Lung (tissue), 12 donors: ENCODE results near the gene FAM47E. TPM values are rescaled to one million over a fixed set of nuclear protein-coding genes. Genes with fewer than 3 reads are reported as not detected.
A peak's percentile ranks its signal among the peaks of the same experiment; 100 is the strongest.

Experiments
- ATAC-seq: fragments of 200-7000 bp; cut with Tn5 transposase; one replicate; pipeline ENCODE4 v1.9.1; 2020; ENCODE audit warnings: moderate number of reproducible peaks; ENCODE audit not compliant: insufficient read depth, low FRiP score
- DNase-seq, 3 donors: peaks; one replicate each; pipeline ENCODE4 v3.0.0-alpha.2; 2013 to 2017
- H3K27ac ChIP-seq, 2 donors: one replicate each; pipeline ENCODE4 v1.5.1; 2013; ENCODE audit warnings: mild to moderate bottlenecking in 2 of 2, moderate library complexity in 2 of 2, control low read depth in 1 of 2, inconsistent platforms in 1 of 2, low read depth in 1 of 2, low read length in 1 of 2
- H3K27me3 ChIP-seq, 3 donors: one replicate each; pipeline ENCODE4 v1.5.1; 2013; ENCODE audit warnings: low read length in 2 of 3; ENCODE audit not compliant: control insufficient read depth in 3 of 3, insufficient read depth in 3 of 3
- H3K36me3 ChIP-seq, 4 donors: one replicate each; pipeline ENCODE4 v1.5.1; 2013; ENCODE audit warnings: low read length in 4 of 4, mild to moderate bottlenecking in 1 of 4, moderate library complexity in 1 of 4; ENCODE audit not compliant: control insufficient read depth in 4 of 4, insufficient read depth in 4 of 4
- H3K4me1 ChIP-seq, 5 donors: one replicate each; pipeline ENCODE4 v1.5.1; 2013; ENCODE audit warnings: low read length in 5 of 5, mild to moderate bottlenecking in 2 of 5, moderate library complexity in 1 of 5; ENCODE audit not compliant: control insufficient read depth in 5 of 5, insufficient read depth in 5 of 5
- H3K4me3 ChIP-seq: one replicate; pipeline ENCODE4 v1.5.1; 2013; ENCODE audit warnings: mild to moderate bottlenecking, control low read depth, moderate library complexity
- H3K9ac ChIP-seq, 2 donors: one replicate each; pipeline ENCODE4 v1.5.1; 2013; ENCODE audit warnings: low read length in 2 of 2, control low read depth in 1 of 2; ENCODE audit not compliant: insufficient read depth in 1 of 2
- H3K9me3 ChIP-seq, 4 donors: one replicate each; pipeline ENCODE4 v1.5.1; 2013; ENCODE audit warnings: low read length in 3 of 4, mild to moderate bottlenecking in 1 of 4, moderate library complexity in 1 of 4; ENCODE audit not compliant: control insufficient read depth in 4 of 4, insufficient read depth in 3 of 4
- WGBS, 2 donors: extraction: QIAGEN DNeasy Blood & Tissue Kit; methylation state at CpG; one replicate each; pipeline ENCODE4 v1.1.7; 2013; 5-methylcytosine and 5-hydroxymethylcytosine counted together
- polyA plus RNA-seq, 2 donors: library from polyadenylated mRNA; stranded (reverse); fragments of 200-250 nt; gene quantifications; one replicate each; pipeline ENCODE4 v1.2.1, GENCODE V29; 2013
- total RNA-seq, 2 donors: library from RNA; depleted of rRNA in 1 of 2; stranded (reverse); fragments of >200 nt in 1 of 2; gene quantifications; one replicate each; pipeline ENCODE4 v1.2.1, GENCODE V29; 2014 to 2021
- TF ChIP-seq, protein P1 (sequence below): IDR thresholded peaks from 2 replicates; pipeline ENCODE4 v1.5.1; 2012; ENCODE audit warnings: mild to moderate bottlenecking; ENCODE audit errors: control extremely low read depth, extremely low read depth
- donor health status: control.
- donor health status: control.
- donor health status: Bipolar disorder and iron deficiency.
- donor health status: healthy.
- donor health status: DM: yes; HTN: yes; CAD: no.

The FAM47E gene
- total and polyA plus RNA-seq, 4 donors: 4.4 to 10.7 (median 7.0) TPM

- Histone ChIP-seq H3K36me3 (no peaks in the 10 kb centered on the region), H3K27ac (no peak overlapping the region), H3K9ac (no peak overlapping the region), H3K27me3 (peaks cover 0 to 18% (median 11%) of the 10 kb centered on the region in 3 donors), H3K4me1 (peaks cover 0 to 1% (median 0%) of the 10 kb centered on the region in 5 donors), H3K9me3 (no peaks in the 10 kb centered on the region), H3K4me3 (no peak overlapping the region)
- WGBS, 2 donors: 59 to 68% methylated on average over 1 of the region's 1 CpG
- DNase-seq (peak in 1 of 3 donors; percentile 16), ATAC-seq (no peak)
- TF ChIP-seq, protein P1, sequence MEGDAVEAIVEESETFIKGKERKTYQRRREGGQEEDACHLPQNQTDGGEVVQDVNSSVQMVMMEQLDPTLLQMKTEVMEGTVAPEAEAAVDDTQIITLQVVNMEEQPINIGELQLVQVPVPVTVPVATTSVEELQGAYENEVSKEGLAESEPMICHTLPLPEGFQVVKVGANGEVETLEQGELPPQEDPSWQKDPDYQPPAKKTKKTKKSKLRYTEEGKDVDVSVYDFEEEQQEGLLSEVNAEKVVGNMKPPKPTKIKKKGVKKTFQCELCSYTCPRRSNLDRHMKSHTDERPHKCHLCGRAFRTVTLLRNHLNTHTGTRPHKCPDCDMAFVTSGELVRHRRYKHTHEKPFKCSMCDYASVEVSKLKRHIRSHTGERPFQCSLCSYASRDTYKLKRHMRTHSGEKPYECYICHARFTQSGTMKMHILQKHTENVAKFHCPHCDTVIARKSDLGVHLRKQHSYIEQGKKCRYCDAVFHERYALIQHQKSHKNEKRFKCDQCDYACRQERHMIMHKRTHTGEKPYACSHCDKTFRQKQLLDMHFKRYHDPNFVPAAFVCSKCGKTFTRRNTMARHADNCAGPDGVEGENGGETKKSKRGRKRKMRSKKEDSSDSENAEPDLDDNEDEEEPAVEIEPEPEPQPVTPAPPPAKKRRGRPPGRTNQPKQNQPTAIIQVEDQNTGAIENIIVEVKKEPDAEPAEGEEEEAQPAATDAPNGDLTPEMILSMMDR: no peak
Observed at GRCh38 chr4:76246025-76246424, 5.5 kb upstream of the FAM47E start.

GRCh38 chr4:76246852-76247251 lies 4.7 kb upstream of the FAM47E start:
- Histone ChIP-seq H3K4me1 (peaks cover 0 to 2% (median 0%) of the 10 kb centered on the region in 5 donors), H3K36me3 (no peaks in the 10 kb centered on the region), H3K4me3 (no peak overlapping the region), H3K9me3 (no peaks in the 10 kb centered on the region), H3K9ac (no peak overlapping the region), H3K27ac (no peak overlapping the region), H3K27me3 (peaks cover 0 to 22% (median 11%) of the 10 kb centered on the region in 3 donors)
- TF ChIP-seq, protein P1: no peak
- ATAC-seq (no peak), DNase-seq (no peak)

DNA sequence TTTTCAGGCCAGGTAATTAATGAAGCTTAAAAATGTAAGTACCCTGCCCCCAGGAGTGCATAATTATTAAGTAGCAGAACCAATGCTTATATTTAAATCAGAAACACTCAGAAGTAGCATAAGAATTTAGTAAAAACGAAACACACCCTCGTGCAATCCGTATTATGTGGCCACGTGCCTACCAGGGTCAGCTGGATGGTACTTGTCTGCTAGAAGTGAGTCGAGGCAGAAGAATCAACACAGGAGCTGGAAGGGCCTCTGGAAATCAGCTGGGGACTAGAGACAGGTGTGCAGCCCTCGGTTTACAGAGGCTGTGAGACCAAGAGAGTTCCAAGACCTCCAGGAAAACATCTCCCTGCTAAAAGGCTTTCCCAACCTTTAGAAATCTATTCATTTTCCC lies 559 bp upstream of the FAM47E start:
- peak; percentile 18 to 36 (median 26) for DNase-seq
- 13 to 18% methylated on average over 6 of the region's 6 CpGs for WGBS, 2 donors
- Histone ChIP-seq H3K9me3 (no peaks in the 10 kb centered on the region), H3K4me3 (peak overlapping the region; percentile 48), H3K27me3 (peaks cover 0 to 32% (median 11%) of the 10 kb centered on the region in 3 donors), H3K4me1 (peaks cover 0 to 2% (median 0%) of the 10 kb centered on the region in 5 donors), H3K27ac (peak overlapping the region in 1 of 2 donors; percentile 43), H3K36me3 (no peaks in the 10 kb centered on the region), H3K9ac (peak overlapping the region; percentile 30 to 40)
- ATAC-seq: no peak
- TF ChIP-seq, protein P1: no peak

DNA sequence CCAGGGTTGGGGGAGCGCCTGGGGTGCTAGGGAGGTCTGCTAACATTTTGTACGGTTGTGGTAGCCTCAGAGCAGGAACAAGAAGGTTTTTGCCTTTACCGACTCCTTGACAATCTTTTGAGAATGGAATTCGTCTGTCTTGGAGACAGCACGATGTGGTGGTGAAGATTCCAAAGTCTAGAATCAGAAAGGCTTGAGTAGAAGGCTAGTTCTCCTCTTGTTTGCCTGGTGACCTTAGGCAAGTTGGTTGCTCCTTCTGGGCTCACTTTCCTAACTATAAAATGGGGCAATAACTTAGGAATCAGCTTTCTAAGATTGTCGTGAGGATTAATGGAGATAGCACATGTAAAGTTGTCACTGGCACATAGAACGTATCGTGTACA lies 741 bp downstream of the FAM47E start:
- Histone ChIP-seq H3K27me3 (peaks cover 0 to 32% (median 11%) of the 10 kb centered on the region in 3 donors), H3K36me3 (no peaks in the 10 kb centered on the region), H3K9me3 (no peaks in the 10 kb centered on the region), H3K9ac (no peak overlapping the region), H3K4me1 (peaks cover 0 to 2% (median 0%) of the 10 kb centered on the region in 5 donors), H3K27ac (peak overlapping the region in 1 of 2 donors; percentile 11), H3K4me3 (no peak overlapping the region)
- 86 to 90% methylated on average over 8 of the region's 8 CpGs for WGBS, 2 donors
- DNase-seq (no peak), ATAC-seq (no peak)
- TF ChIP-seq, protein P1: no peak
